CD4-positive, alpha-beta T cell treated with Interferon alpha-2 for 1 hour (primary cell): ENCODE data around the gene AMPD3.

ENCODE experiments used
- DNase-seq, 2 donors: peaks; one replicate each; pipeline ENCODE4 v3.0.0-alpha.2; 2020 to 2022

AMPD3 gene

GRCh38 chr11:10506008-10506370, 50.9 kb downstream of the AMPD3 start:
- DNase-seq: no peak

- no peak for DNase-seq
These were observed 56.1 kb downstream of the AMPD3 start for GRCh38 chr11:10511181-10511621.

- DNase-seq: no peak
These were observed 59.1 kb downstream of the AMPD3 start for GRCh38 chr11:10514202-10514601.

GRCh38 chr11:10514709-10515108, 59.6 kb downstream of the AMPD3 start:
- no peak for DNase-seq

GRCh38 chr11:10515418-10515817, 60.4 kb downstream of the AMPD3 start:
- DNase-seq: no peak

GRCh38 chr11:10518123-10518522, 63.1 kb downstream of the AMPD3 start:
- no peak for DNase-seq

- no peak for DNase-seq
These were observed 63.8 kb downstream of the AMPD3 start for GRCh38 chr11:10518891-10519290.

- no peak for DNase-seq
These were observed 64.6 kb downstream of the AMPD3 start for GRCh38 chr11:10519630-10520029.

GRCh38 chr11:10520562-10520961, 65.5 kb downstream of the AMPD3 start:
- no peak for DNase-seq

- DNase-seq: no peak
These were observed 67.2 kb downstream of the AMPD3 start for GRCh38 chr11:10522276-10522675.

GRCh38 chr11:10522921-10523320, 67.9 kb downstream of the AMPD3 start:
- DNase-seq: no peak

GRCh38 chr11:10524471-10524870, 69.4 kb downstream of the AMPD3 start:
- no peak for DNase-seq

- no peak for DNase-seq
These were observed 72.2 kb downstream of the AMPD3 start for GRCh38 chr11:10526974-10527918.

- DNase-seq: no peak
These were observed 73.1 kb downstream of the AMPD3 start for GRCh38 chr11:10528121-10528520.

GRCh38 chr11:10529279-10529678, 74.2 kb downstream of the AMPD3 start:
- DNase-seq: no peak

GRCh38 chr11:10532526-10532925, 77.5 kb downstream of the AMPD3 start:
- no peak for DNase-seq

GRCh38 chr11:10533323-10533722, 78.3 kb downstream of the AMPD3 start:
- DNase-seq: no peak

- no peak for DNase-seq
These were observed 79.3 kb downstream of the AMPD3 start for GRCh38 chr11:10534316-10534715.

GRCh38 chr11:10537600-10537999, 82.5 kb downstream of the AMPD3 start:
- DNase-seq: no peak

- DNase-seq: no peak
These were observed 83.9 kb downstream of the AMPD3 start for GRCh38 chr11:10538924-10539323.

- no peak for DNase-seq
These were observed 84.3 kb downstream of the AMPD3 start for GRCh38 chr11:10539339-10539738.

GRCh38 chr11:10540546-10540914, 85.5 kb downstream of the AMPD3 start:
- no peak for DNase-seq

- DNase-seq: peak; percentile 91 to 93
These were observed 86.0 kb downstream of the AMPD3 start, which contains the start of gene RNF141 for GRCh38 chr11:10540915-10541560. RNF141 (minus strand) TSS chr11:10541187; CDS start chr11:10534158, 7,029 bp downstream.

GRCh38 chr11:10541561-10541930, 86.5 kb downstream of the AMPD3 start:
- DNase-seq: no peak
